SJSA1 (cell line): Measurements from ENCODE around the gene NCOA7. TPM values are rescaled to one million over a fixed set of nuclear protein-coding genes. Genes with fewer than 3 reads are reported as not detected.
"Not testable (repeated sequence)": the region's sequence is repeated elsewhere in the genome, so short reads cannot be mapped to it uniquely, and the experiment has no call there.

ENCODE experiments used
- DNase-seq, 2 experiments: peaks; one replicate each; pipeline ENCODE4 v3.0.0-alpha.2; 2015 to 2020; ENCODE audit warnings: low spot score in 2 of 2, low read depth in 1 of 2
- H3K27ac ChIP-seq: fragments of 250-450 bp; sonication (Bioruptor Pico); 2 replicates; pipeline ENCODE4 v1.5.1; 2020; ENCODE audit warnings: mild to moderate bottlenecking, moderate library complexity
- H3K27me3 ChIP-seq: fragments of 250-450 bp; sonication (Bioruptor Pico); replicated peaks from 2 replicates; pipeline ENCODE4 v1.5.1; 2020; ENCODE audit warnings: mild to moderate bottlenecking, moderate library complexity
- H3K36me3 ChIP-seq: fragments of 250-450 bp; sonication (Bioruptor Pico); 2 replicates; pipeline ENCODE4 v1.5.1; 2020; ENCODE audit warnings: mild to moderate bottlenecking
- H3K4me1 ChIP-seq: fragments of 250-450 bp; sonication (Bioruptor Pico); replicated peaks from 2 replicates; pipeline ENCODE4 v1.6.1; 2021; ENCODE audit warnings: mild to moderate bottlenecking
- H3K4me3 ChIP-seq: fragments of 250-450 bp; sonication (Bioruptor Pico); 2 replicates; pipeline ENCODE4 v1.5.1; 2020; ENCODE audit warnings: mild to moderate bottlenecking
- H3K9me3 ChIP-seq: fragments of 250-450 bp; sonication (Bioruptor Pico); replicated peaks from 2 replicates; pipeline ENCODE4 v1.5.1; 2020; ENCODE audit warnings: mild to moderate bottlenecking
- total RNA-seq: library from RNA; depleted of rRNA; stranded (reverse); fragments of >200 nt; shearing (Covaris generic); gene quantifications from 2 replicates; pipeline ENCODE4 v1.2.3, GENCODE V29; 2014

NCOA7 gene
- total RNA-seq, 1 experiment from 2014 or later, result 8.5 TPM

GRCh38 chr6:125804866-125805425 lies 14.2 kb downstream of the NCOA7 start:
- H3K4me1 ChIP-seq, H3K4me3 ChIP-seq, DNase-seq, H3K27ac ChIP-seq, H3K36me3 ChIP-seq, H3K9me3 ChIP-seq, H3K27me3 ChIP-seq: not testable (repeated sequence)

DNA sequence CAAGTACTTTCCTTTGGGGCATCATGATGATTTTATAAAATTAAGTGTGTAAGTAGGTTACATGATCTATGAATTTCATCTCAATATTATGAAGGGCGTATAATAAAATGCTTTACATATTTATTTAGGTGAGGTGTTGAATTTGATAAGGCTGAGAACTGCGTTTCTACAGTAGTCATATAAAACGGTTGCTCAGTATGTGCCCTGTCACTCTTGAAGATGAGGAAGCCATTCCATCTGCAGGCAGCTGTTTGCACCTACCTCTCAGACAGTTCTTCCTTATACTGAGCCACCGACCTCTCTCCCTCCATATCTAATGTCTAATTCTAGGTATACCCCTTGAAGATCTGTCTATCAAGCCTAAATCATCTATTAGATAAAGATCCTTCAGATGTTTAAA lies 16.1 kb downstream of the NCOA7 start:
- H3K4me1 ChIP-seq, result peaks cover 13% of the 10 kb centered on the region
- H3K4me3 ChIP-seq, result no peak overlapping the region
- no peaks in the 10 kb centered on the region for H3K27me3 ChIP-seq
- no peak overlapping the region for H3K27ac ChIP-seq
- H3K9me3 ChIP-seq, result no peaks in the 10 kb centered on the region
- no peaks in the 10 kb centered on the region for H3K36me3 ChIP-seq
- no peak for DNase-seq

GRCh38 chr6:125807293-125807692 lies 16.5 kb downstream of the NCOA7 start:
- H3K36me3 ChIP-seq, result no peaks in the 10 kb centered on the region
- no peak for DNase-seq
- no peaks in the 10 kb centered on the region for H3K9me3 ChIP-seq
- H3K27ac ChIP-seq, result no peak overlapping the region
- peaks cover 17% of the 10 kb centered on the region for H3K4me1 ChIP-seq
- H3K27me3 ChIP-seq, result no peaks in the 10 kb centered on the region
- H3K4me3 ChIP-seq, result no peak overlapping the region

GRCh38 chr6:125808060-125808459 lies 17.3 kb downstream of the NCOA7 start:
- Histone ChIP-seq H3K36me3 (no peaks in the 10 kb centered on the region), H3K27me3 (no peaks in the 10 kb centered on the region), H3K4me3 (no peak overlapping the region), H3K9me3 (no peaks in the 10 kb centered on the region), H3K4me1 (peaks cover 19% of the 10 kb centered on the region), H3K27ac (no peak overlapping the region)
- no peak for DNase-seq

DNA sequence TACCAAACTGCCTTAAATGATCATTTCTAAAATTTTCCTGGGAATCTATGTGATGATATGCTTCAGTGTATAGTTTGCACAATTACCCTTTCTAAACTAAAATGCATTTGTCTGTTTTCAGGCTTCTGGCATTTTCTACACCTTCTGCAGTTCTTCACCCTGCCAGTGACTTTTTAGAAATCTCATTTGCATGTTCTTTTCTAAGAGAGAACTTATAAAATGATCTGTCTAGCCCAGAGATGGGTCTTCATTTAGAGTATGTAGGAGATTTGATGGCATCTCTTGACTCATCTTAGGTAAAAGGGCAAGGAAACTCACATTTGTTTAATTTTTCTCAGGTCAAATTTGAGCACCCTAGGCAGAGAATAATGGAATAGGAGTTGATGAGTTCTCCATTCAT lies 17.8 kb downstream of the NCOA7 start:
- H3K4me1 ChIP-seq, result peaks cover 19% of the 10 kb centered on the region
- DNase-seq, result no peak
- H3K36me3 ChIP-seq, result no peaks in the 10 kb centered on the region
- H3K27ac ChIP-seq, result no peak overlapping the region
- no peaks in the 10 kb centered on the region for H3K9me3 ChIP-seq
- H3K27me3 ChIP-seq, result no peaks in the 10 kb centered on the region
- H3K4me3 ChIP-seq, result no peak overlapping the region

GRCh38 chr6:125809570-125810170 lies 18.9 kb downstream of the NCOA7 start:
- H3K27ac ChIP-seq, result no peak overlapping the region
- no peaks in the 10 kb centered on the region for H3K27me3 ChIP-seq
- no peaks in the 10 kb centered on the region for H3K9me3 ChIP-seq
- no peak for DNase-seq
- no peaks in the 10 kb centered on the region for H3K36me3 ChIP-seq
- no peak overlapping the region for H3K4me3 ChIP-seq
- peaks cover 25% of the 10 kb centered on the region for H3K4me1 ChIP-seq

- Histone ChIP-seq H3K27ac (no peak overlapping the region), H3K4me1 (peaks cover 33% of the 10 kb centered on the region), H3K4me3 (no peak overlapping the region), H3K27me3 (no peaks in the 10 kb centered on the region), H3K9me3 (no peaks in the 10 kb centered on the region), H3K36me3 (no peaks in the 10 kb centered on the region)
- no peak for DNase-seq
These were observed 19.7 kb downstream of the NCOA7 start for GRCh38 chr6:125810445-125810844.

GRCh38 chr6:125811259-125811658 lies 20.5 kb downstream of the NCOA7 start:
- peaks cover 34% of the 10 kb centered on the region for H3K4me1 ChIP-seq
- H3K27ac ChIP-seq, result no peak overlapping the region
- no peak for DNase-seq
- H3K27me3 ChIP-seq, result no peaks in the 10 kb centered on the region
- no peaks in the 10 kb centered on the region for H3K36me3 ChIP-seq
- no peaks in the 10 kb centered on the region for H3K9me3 ChIP-seq
- H3K4me3 ChIP-seq, result no peak overlapping the region

DNA sequence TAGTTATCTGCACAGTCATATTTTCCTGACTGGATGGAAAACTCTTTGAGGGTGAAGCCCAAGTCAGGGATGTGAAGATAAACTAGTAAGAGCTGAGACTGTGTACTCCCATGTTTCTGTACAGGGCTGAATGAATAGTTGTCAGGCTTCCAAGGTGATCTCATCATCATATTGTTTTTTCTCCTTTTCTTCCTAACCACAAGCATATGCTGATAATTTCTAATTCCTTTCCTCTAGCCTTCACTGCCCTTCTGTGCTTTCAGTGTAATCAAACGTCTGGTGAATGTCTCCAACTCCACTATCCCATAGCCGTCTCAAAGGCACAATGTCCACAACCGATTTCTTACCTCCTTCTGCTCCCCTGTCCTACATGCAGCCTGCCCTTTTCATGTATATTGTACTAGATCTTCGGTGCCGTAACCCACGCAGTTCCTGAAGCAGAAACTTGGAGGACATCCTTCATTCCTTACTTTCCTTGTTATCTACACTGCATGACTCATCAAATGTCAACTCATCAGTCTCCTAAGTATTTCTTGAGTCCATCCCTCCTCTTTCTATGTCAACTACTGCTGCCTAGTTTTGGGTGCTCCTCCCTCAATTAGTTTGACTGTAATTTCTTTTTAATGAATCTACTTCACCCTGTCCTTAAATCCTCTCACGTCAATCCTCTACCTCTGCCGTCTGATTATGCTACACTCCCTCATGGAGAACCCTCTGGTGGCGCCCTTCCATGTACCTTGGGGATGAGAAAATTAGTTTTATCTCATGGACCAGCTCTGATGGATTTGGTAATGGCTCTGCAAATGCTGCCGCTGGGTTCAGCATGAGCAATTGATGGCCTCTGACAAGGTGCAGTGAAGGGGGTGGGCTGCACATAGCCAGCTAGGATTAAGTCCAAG lies 21.9 kb downstream of the NCOA7 start:
- peaks cover 34% of the 10 kb centered on the region for H3K4me1 ChIP-seq
- DNase-seq, result peak; percentile 47 to 90
- H3K27me3 ChIP-seq, result no peaks in the 10 kb centered on the region
- no peaks in the 10 kb centered on the region for H3K36me3 ChIP-seq
- no peaks in the 10 kb centered on the region for H3K9me3 ChIP-seq
- peak overlapping the region; percentile 21 for H3K4me3 ChIP-seq
- H3K27ac ChIP-seq, result peak overlapping the region; percentile 88

- Histone ChIP-seq H3K36me3 (no peaks in the 10 kb centered on the region), H3K9me3 (no peaks in the 10 kb centered on the region), H3K4me3 (no peak overlapping the region), H3K27me3 (no peaks in the 10 kb centered on the region), H3K4me1 (peaks cover 34% of the 10 kb centered on the region), H3K27ac (peak overlapping the region; percentile 4; the same call in 1 of the 2 replicates)
- DNase-seq, result no peak
These were observed 23.7 kb downstream of the NCOA7 start for GRCh38 chr6:125814481-125814880.

- Histone ChIP-seq H3K4me3 (no peak overlapping the region), H3K27me3 (no peaks in the 10 kb centered on the region), H3K9me3 (no peaks in the 10 kb centered on the region), H3K4me1 (peaks cover 34% of the 10 kb centered on the region), H3K36me3 (no peaks in the 10 kb centered on the region), H3K27ac (peak overlapping the region; percentile 4; the same call in 1 of the 2 replicates)
- DNase-seq, result no peak
These were observed 24.5 kb downstream of the NCOA7 start for GRCh38 chr6:125815080-125815910.

DNA sequence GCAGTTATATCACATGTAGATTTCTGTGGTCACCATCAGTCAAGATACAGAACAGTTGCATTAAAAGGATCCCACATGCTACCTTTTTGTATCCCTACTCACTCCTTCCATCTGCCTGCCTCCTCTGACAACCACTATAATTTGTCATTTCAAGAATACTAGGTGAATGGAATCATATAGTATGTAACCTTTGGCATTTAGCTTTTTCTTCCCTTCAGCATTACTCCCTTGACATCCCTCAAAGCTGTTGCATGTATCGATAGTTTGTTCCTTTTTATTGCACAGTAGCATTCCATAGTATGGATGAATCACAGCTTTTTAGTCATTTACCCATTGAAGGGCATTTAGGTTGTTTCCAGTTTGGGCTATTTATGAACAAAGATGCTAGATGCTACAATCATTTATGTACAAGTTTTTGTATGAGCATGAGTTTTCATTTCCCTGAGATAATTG lies 26.1 kb downstream of the NCOA7 start:
- Histone ChIP-seq H3K27me3 (no peaks in the 10 kb centered on the region), H3K9me3 (no peaks in the 10 kb centered on the region), H3K27ac (no peak overlapping the region), H3K36me3 (no peaks in the 10 kb centered on the region), H3K4me1 (peaks cover 33% of the 10 kb centered on the region), H3K4me3 (no peak overlapping the region)
- no peak for DNase-seq

DNA sequence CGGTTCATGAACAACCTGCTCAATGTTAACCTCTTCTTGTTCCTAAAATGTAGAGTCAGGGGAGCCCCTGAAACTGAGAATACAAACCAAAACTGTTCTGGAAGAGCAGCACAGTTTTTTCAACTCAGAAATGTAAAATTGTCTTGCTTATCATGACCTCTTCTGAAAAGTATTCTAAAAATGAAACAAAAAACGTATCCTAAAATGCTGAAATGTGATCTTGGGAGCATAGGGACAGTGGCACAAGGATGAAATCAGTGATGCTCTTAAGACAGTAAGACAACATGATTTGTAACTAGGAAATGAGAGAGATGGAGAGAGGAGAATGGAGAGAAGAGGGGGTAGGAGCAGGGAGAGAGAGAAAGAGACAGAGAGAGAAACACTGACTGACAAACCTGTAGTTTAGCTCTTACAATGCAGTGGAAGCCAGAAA lies 27.5 kb downstream of the NCOA7 start:
- Histone ChIP-seq H3K4me3 (no peak overlapping the region), H3K27ac (no peak overlapping the region)
- no peak for DNase-seq

More for the DNA sequence above, 27.5 kb downstream of the NCOA7 start:
- no peaks in the 10 kb centered on the region for H3K9me3 ChIP-seq
- H3K36me3 ChIP-seq, result no peaks in the 10 kb centered on the region
- H3K27me3 ChIP-seq, result no peaks in the 10 kb centered on the region
- peaks cover 23% of the 10 kb centered on the region for H3K4me1 ChIP-seq
